Activated CD4-positive, CD25-positive, alpha-beta regulatory T cell treated with anti-CD3 and anti-CD28 coated beads, Interleukin-2, amount 50 U/mL, for 72 hours (primary cell): ENCODE results near the gene SLC16A7.

Source experiments
- DNase-seq: peaks from one replicate; pipeline ENCODE4 v3.0.0; 2021

Gene SLC16A7

DNA sequence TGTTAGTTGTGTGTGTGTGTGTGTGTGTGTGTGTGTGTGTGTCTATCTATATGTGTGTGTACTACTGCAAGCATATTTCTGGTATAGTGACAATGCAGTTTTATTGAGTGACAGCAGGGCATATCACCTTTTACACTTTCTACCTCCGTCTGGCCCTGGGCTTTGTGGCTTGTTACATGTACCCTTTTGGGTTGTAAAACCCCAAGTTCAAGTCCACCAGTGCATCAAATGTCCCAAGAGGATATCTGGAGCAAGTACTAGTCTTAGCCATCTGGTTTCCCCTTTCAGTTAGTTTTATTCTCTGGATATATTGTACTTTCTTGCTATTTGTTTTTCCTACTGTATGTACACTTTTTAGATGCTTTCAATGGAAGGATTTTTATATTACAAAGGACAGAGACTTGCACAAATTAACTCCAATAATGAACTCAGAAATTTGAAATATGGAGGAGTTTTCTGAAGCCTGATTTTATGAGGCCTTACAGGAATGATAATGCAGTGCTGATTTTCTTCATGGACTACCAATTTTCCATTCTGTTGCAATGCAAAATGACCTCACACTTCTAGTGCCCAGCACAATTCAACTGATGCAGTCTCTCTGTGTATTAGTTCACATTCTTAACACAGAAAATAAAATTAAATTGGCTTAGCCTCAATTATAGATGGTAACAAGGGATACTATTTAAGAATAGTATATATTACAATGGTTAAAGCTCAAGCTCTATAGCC, 29.1 kb downstream of the SLC16A7 start:
- DNase-seq = no peak

DNA sequence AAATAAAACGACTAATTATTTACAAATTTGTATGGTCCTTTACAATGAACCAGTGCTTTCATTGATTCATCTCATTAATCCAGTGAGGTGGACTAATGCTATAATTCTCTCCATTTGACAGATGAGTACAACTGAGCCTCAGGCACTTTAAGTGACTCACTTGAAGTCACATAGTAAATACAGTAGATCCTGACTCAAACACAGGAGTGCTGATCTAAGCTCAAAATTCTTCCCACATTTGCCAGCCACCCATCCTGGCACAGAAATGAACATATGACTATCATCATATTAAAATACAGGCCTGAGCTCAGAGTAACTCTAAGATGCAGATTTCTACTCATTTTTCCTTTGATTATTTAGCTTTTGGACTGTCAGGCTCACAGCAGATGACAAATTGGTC, 30.6 kb downstream of the SLC16A7 start:
- no peak for DNase-seq

DNA sequence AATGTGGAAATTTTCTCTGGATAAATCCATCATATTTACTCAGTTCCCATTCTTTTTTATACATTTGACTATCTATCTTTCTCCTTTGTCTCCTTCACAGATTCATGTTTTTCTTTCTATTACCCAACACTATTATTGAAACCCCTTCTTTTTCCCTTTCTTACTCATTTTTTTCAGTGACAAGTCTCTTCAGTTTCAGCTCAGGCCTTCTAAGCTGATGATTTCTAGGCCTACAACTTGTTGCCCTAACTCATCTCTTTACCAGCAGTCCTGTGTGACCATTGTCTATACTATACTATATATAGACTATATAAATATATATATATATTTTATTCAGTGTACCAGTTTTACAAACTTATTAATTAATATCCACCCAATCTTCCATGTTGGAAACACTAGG, 31.8 kb downstream of the SLC16A7 start:
- DNase-seq = no peak

DNA sequence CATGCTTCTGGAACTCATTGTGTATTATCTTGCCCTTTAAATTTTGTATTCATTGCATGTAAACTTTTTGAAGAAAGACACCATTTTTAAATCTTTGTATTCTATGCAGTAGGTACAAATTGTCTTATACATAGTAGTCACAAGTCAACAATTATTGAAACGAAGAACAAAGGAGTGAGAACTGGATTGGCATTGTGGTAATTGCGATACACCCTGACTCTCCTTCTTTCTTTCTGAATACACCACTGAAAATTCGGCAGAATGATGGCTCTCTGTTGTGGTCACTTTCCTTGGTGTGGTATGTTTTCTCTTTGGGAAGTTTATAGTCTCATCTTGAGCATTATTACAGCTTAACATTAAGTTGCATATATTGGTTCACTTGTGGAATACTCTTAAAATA, 34.1 kb downstream of the SLC16A7 start:
- DNase-seq = no peak

DNA sequence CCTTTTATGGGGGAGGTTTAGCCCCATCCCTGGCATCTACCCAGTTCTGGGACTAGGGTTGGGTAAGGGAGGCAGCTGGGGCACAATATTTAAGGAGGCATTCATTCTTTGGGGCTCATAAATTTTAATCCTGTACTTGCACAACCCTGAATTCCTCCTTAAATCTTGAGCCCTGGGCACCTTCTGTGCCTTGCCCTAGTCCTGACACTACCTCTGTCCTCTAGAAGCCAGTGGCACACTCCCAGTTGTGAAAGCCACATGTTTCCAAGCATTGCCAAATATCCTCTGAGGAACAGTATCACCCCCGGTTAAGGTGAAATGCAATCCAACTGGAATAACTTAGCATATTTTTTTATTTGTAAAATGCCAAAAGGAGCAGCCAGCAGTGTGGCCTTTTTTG, 36.6 kb downstream of the SLC16A7 start:
- no peak for DNase-seq

DNA sequence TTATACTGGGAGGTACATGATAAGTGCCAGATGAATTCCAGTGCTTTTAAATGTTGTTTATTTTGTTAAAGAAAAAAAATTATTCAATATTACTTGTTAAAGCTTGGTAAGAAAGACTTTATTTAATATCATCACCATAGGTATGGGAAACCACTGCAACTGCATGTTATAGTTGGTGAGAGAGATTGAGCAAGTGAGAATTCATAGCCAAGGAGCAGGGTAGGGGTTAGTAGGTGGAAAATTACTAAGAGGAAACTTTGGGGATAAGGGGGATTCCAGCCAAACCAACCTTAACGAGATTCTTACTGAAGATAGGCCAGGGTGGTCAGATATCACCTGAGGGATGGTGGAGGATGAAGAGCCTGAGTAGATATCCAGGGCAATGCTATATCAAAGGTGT, 38.4 kb downstream of the SLC16A7 start:
- no peak for DNase-seq

DNA sequence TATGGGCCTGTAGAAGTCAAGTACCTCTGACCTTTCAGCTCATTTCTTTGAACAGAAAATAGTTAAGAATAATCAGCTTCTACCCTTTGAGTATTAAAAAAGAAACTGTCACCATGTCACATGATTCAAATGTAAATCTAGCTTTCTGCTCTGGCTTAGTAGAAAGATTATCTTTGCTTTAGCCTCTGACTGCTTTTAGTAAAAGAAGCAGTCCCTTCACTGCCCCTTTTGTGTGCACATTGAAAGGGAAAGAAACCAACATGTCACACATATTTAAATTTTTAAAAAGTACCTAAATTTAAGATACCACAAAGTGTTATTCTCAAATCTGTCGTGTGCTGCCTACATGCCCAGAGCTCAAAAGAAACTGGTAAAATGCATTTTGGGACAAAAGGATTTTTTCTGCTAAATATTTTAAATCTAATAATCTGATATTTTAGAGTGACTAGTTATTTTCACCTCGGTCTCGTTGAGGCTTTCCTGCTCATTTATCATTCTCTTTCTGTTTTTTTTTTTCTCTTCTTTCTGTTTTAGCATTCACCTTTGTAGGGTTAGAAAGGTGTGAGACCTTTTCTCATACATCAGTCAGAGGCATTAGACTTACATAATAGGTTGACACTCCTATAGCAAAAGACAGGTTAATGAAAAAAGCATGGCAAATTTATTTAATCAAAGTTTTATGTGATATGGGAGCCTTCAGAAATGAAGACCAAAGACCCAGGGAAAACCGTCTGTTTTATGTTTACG, 41.3 kb downstream of the SLC16A7 start:
- DNase-seq = no peak

DNA sequence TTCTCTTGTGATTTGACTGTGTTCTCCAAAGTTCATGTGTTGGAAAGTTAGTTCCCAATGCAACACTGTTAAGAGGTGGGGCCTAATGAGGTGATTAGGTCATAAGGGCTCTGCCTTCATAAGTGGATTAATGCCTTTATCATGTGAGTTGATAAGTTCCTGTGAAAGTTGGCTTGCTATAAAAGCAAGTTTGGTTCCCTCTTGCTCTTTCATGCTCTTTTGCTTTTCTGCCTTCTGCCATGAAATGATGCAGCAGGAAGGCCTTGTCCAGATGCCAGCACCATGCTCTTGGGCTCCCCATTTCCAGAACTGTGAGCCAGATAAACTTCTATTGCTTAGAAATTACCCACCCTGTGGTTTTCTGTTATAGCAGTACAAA, 41.9 kb downstream of the SLC16A7 start:
- DNase-seq = no peak

DNA sequence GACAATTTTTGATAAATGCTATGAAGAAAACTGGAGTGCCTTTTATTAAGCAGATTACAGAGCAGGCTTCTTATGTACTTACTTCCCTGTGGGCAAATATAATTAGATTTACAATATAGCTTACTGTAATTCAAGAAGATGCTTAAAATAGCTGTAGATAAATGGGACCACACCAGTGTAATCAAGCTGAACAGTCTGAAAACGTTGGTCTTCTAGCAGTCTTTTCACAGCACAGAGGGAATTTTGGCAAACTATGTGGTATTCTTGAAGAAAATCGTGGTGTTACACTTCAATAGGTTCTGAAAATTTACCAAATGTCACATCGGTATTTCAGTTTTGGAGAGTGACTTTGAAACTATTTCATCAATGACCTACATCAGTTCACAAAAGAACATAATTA, 47.7 kb downstream of the SLC16A7 start:
- DNase-seq = no peak

DNA sequence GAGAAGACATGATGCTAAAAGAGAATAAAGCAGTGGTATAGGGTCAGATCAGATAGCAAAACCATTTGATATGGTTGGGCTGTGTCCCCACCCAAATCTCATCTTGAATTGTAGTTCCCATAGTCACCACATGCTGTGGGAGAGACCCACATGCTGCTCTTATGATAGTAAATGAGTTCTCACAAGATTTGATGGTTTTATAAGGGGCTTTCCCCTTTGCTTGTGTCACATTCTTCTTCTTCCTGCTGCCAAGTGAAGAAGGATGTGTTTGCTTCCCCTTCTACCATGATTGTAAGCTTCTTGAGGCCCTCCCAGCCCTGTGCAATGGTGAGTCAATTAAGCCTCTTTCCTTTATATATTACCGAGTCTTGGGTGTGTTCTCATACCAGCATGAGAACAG, 49.4 kb downstream of the SLC16A7 start:
- DNase-seq = no peak

DNA sequence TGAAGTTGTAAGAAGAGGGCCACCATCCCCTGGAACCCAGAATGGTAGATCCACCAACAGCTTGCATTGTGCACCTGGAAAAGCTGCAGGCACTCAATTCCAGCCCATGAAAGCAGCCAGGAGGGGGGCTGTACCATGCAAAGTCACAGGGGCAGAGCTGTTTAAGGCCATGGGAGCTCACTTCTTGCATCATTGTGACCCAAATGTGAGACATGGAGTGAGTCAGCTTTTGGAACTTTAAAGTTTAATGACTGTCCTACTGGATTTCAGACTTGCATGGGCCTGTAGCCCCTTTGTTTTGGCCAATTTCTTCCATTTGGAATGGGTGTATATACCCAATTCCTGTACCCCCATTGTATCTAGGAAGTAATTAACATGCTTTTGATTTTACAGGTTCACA, 50.8 kb downstream of the SLC16A7 start:
- DNase-seq = no peak

DNA sequence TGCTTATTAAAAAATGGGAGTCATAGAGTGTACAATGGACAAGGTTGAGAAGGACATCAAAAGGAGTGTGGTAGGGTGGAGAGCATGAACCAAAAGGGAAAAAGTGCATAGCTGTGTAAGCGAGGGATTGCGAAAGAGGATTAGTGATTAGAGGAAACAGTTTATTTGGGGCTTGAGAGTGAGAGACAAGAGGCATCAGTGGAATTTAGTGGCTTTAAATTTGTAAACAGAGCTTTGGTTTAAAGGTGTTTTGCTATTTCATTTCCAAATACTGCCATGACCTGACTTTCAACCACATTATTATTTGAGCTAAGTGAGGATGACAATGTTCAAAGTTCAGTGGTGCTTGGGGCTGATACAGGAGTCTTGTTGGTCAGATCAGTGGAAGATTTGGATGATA, 53.4 kb downstream of the SLC16A7 start:
- DNase-seq = no peak

DNA sequence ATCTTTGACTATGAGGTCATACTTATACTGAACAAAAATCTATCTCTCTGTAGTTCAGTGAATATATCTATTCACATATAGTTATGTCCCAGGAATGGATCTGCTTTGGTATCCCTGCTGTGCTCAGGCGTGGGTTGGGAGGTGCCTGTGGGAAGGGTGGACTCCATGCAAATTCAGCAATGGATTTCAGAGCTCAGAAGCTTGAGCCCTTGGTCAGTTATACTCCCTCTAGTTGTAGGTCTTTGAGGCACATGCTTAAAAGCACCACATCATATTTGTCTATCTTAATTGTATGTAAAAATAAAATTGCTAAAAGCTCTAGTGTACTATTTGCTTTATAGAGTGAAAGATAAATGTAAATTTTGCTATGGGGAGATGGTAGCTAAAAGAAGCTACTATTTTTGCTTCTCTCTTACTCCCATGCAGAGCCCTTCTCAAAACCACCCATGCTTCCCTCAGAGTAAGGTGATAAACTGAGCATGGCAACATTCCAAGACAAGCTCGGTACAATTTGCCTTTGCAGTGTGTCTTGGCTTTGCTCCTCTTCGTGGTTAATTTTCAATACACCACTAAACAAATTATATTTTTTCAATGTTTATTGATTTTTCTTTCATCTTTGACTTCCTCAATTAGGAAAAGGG, 54.9 kb downstream of the SLC16A7 start:
- no peak for DNase-seq

DNA sequence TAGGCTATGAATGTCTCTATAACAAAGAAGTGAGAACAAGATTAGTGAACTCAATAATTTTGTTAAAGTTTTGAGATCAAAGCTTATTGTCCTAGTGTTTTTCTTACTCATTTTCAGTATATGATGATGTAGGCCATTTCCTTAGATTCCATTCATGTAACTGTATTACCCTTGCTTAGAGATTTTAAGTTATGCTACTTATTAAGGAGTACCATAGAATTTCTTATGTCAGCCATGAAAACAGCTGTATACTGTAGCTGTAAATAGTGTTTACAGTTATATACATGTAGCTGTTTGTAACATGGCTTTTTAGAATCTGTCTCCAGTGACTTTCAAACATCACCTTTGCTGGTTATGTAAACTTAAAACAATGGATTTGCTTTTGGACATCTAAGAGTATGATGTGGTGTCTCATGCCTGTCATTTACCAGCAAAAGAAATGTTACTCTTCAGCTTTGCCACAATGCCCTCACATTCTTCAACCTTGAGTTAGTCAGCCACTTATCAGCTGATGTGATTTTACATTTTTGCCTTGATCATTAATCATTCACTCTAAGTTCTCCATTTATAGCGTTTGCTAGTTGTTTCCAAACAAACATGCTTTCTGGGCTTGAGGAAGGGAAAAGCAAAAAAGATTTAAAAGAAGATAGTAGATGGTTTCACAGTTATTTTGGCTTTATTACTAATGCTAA, 55.5 kb downstream of the SLC16A7 start:
- DNase-seq = no peak

DNA sequence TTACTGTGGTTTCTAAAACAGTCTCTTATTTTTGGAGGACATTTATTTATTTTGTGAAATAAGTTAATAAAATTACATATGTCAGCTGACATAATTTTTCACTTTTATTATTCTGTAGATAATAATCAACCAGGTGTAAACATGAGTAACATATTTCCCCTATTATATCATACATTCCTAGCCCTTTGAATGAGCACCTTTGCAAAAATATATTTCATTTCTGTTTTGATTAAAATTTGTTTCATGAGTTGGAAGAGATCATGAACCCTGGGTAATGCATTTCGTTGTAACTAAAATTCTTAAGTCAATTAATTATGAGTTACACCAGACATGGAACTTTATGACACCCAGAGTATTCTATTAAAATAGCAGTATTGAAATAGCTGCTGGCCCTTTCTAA, 56.3 kb downstream of the SLC16A7 start:
- DNase-seq = no peak

DNA sequence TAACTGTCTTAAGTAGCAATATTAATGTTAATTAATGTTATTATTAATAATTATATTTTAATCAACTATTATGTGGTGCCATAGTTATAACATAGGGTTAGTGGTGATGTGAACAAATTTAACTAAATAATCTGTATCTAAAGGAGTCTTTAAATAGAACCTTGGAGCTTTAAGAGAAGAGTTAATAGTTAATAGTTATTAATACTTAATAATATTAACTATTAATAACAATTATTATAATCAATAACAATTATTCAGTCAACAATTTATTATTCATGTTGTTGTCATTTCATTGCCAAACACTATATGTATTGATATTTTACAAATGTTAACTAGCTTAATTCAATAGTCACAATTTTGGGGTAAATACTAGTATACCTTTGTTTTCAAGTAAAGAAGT, 58.2 kb downstream of the SLC16A7 start:
- DNase-seq = no peak

DNA sequence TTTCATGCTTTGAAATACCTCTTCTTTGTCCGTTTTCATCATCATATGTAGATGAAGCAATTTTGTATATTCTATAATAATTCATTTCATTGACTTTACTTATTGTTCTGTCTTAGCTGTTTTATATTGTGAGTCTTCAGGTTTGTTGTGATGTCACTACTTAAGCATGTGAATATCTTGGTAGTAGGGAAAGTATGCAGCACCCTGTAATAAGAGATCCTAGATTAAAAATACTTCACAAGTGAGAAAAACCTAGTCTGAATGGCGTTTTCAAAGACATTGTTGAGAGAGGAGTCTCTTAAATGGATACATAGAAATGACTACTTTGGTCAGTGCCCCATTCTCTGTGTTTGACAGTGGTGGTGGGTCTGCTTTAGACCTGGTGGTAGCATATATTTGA, 61.4 kb downstream of the SLC16A7 start:
- no peak for DNase-seq

DNA sequence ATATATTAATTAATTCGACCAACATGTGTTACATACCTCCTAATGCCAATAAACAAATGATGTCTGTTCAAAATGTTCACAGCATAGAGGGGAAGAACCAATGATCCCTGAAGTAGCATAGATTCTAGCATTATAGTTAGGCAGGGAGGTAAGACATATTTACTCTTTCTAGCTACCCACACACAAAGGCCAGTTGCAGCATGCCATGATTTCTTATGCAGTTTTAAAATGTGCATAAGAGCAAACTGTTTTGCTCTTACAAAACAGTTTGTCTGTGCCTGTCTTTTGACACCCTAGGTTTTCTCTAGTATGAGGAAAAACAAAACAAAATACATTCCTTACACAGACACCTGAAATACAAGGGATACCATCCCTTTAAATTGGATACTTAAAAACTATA, 61.9 kb downstream of the SLC16A7 start:
- no peak for DNase-seq

DNA sequence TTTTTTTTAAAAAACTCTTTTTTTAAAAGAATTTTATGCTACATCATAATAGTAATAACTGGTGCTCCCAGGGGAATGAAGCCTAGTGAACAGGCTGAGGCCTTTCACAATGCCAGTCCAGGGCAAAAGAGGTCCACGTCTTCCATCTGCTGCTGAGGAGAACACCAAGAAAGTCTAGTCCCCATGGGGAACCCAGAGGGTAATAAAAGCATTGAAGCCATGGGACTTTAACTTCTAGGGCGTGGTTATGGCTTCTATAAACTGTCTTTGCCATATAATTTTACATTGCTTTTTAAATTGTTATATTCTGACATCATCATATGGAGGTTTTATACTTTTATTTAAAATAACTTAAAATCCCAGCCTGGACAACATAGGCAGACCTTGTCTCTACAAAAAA, 64.3 kb downstream of the SLC16A7 start:
- DNase-seq = no peak

DNA sequence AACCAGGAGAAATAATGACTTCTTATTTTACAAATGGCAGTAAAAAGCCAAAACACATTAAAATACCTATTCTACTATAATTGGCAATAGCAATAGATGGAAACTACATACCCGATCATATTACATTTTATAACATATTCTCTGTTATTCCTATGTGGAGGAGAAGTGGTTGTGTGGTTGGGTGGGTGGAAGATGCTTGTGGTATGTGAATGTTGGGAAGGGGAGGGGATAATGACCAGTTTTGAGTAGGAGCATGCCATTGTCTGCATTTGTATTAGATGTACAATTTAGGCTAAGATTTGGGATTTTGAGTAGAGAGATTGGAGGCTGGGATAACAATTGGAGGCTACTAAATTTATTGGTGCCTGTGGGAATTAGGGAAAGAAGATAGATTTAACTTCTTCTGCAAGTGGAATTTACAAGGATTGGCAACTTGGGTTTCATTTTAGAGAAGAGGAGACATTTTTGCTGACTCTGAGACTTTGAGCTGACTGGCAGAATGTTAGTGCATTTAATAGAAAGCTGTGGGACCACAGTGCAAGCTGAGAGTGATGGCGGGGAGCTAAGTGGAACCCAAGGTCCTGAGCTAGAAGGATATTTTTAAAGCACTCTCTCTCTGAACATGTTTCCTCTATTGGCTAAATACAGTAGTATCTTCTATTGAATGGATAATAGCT, 65.2 kb downstream of the SLC16A7 start:
- no peak for DNase-seq

DNA sequence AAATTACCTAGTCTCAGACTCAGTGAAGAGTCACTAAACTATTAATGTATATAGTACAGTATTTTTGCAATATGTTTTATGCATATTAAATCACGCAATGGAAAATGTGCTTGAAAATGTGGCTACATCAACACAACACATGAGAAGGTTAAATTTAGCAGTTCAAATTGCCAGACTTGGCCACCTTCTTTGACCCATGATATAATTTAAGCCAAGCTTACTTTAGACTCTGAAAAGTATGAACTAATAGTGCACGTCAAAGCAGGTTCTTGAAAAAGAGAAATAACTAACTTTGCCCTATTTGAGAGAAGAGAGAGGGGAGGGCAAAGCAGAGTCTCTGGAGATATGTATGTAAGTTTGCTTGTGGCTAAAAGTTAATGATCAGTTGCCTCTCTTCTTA, 68.7 kb downstream of the SLC16A7 start:
- no peak for DNase-seq

DNA sequence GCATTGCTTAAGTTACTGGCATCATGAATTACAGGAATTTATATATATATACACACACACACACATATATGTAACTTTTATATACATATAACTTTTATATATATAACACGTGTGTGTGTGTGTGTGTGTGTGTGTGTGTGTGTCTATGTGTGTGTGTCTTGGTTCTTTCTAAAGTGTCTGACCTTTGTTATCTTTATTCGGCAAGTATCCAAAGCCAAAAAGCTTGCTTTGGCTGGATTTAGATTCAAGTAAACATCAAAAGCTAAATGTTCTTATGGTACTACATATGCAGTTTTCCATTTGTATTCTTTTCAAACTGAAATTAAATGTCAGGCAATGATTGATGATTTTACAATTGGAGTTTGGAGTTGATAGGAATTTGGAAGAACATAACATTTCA, 69.9 kb downstream of the SLC16A7 start:
- no peak for DNase-seq

DNA sequence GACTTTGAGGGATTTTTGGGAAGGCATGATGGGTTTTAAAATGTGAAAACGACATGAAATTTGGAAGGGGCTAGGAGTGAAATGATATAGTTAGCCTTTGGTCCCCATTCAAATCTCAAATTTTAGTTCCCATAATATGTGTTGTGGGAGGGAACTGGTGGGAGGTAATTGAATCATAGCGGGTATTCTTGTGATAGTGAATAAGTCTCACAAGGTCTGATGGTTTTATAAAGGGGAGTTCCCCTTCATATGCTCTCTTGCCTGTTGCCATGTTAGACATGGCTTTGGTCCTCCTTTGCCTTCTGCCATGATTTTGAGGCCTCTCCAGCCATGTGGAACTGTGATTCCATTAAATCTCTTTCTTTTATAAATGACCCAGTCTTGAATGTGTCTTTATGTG, 72.8 kb downstream of the SLC16A7 start:
- no peak for DNase-seq
